Spleen (tissue), 11 donors: ENCODE measurements around the gene SPX. TPM values are rescaled to one million over a fixed set of nuclear protein-coding genes. Genes with fewer than 3 reads are reported as not detected.

Experiments used
- DNase-seq: peaks from one replicate; pipeline ENCODE4 v3.0.0-alpha.2; 2020
- H3K27ac ChIP-seq, 8 donors: fragments of 200-600 bp; sonication (generic) in 7 of 8; 1 replicate in 4 of 8; 2 replicates in 4 of 8; pipeline versions ENCODE4 v1.5.0 to v1.8.0; 2016 to 2021; ENCODE audit warnings: inconsistent platforms in 4 of 8, mild to moderate bottlenecking in 4 of 8, moderate library complexity in 1 of 8
- H3K27me3 ChIP-seq, 7 donors: fragments of 200-600 bp; sonication (generic) in 6 of 7; replicated peaks in 1 of 7; 1 replicate in 4 of 7; 2 replicates in 3 of 7; pipeline versions ENCODE4 v1.5.0 to v1.8.0; 2016 to 2021; ENCODE audit warnings: inconsistent platforms in 3 of 7, mild to moderate bottlenecking in 1 of 7
- H3K36me3 ChIP-seq, 6 donors: fragments of 200-600 bp; sonication (generic) in 5 of 6; 1 replicate in 4 of 6; 2 replicates in 2 of 6; pipeline versions ENCODE4 v1.5.0 to v1.8.0; 2016 to 2021; ENCODE audit warnings: inconsistent platforms in 2 of 6
- H3K4me1 ChIP-seq, 6 donors: fragments of 200-600 bp; sonication (generic) in 5 of 6; 1 replicate in 3 of 6; 2 replicates in 3 of 6; pipeline versions ENCODE4 v1.5.0 to v1.8.0; 2016 to 2021; ENCODE audit warnings: inconsistent platforms in 3 of 6
- H3K4me3 ChIP-seq, 8 donors: fragments of 200-600 bp; sonication (generic) in 7 of 8; 1 replicate in 4 of 8; 2 replicates in 4 of 8; pipeline versions ENCODE4 v1.5.0 to v1.8.0; 2016 to 2021; ENCODE audit warnings: inconsistent platforms in 4 of 8, mild to moderate bottlenecking in 4 of 8, moderate library complexity in 2 of 8
- H3K9me3 ChIP-seq, 8 donors: fragments of 200-600 bp; sonication (generic) in 7 of 8; 1 replicate in 4 of 8; 2 replicates in 4 of 8; pipeline versions ENCODE4 v1.5.0 to v1.8.0; 2016 to 2021; ENCODE audit warnings: inconsistent platforms in 4 of 8
- POLR2A ChIP-seq, 3 donors: fragments of 450-650 bp; IDR thresholded peaks; one replicate each; pipeline ENCODE4 v1.5.1; 2017; ENCODE audit warnings: antibody characterized with exemption in 3 of 3, mild to moderate bottlenecking in 1 of 3
- POLR2AphosphoS5 ChIP-seq, 3 donors: sonication (generic); formaldehyde crosslinking; IDR thresholded peaks; one replicate each; pipeline ENCODE4 v1.5.1; 2017; ENCODE audit warnings: antibody characterized with exemption in 3 of 3
- whole genome bisulfite sequencing, 5 donors: extraction: QIAGEN DNeasy Blood & Tissue Kit in 3 of 5; methylation state at CpG; one replicate each; pipeline versions ENCODE4 v1.1.5 to v1.1.7; 2013 to 2018; 5-methylcytosine and 5-hydroxymethylcytosine counted together
- intact Hi-C: fragments of 100-400 bp; cut with DNase I; formaldehyde crosslinking; loops from one replicate; pipeline ENCODE4 v1.15.0; 2023; ENCODE audit warnings: low total_unique reads
- polyA plus RNA-seq, 3 donors: library from polyadenylated mRNA; stranded (reverse); fragments of 200-250 nt; gene quantifications; one replicate each; pipeline ENCODE4 v1.2.1, GENCODE V29; 2013
- total RNA-seq, 7 donors: library from RNA; depleted of rRNA in 3 of 7; stranded (reverse); fragments of >200 nt in 3 of 7; fragmentation: NEBNext Ultra II Directional in 4 of 7; extraction: Animal tissue kit (Norgen Biotek cat#: 25700) in 4 of 7; gene quantifications; one replicate each; pipeline versions ENCODE4 v1.1.0 to v1.2.1, GENCODE V29; 2016 to 2021
- TF ChIP-seq, protein P1 (sequence below), 11 experiments: fragments of 200-600 bp in 7 of 11; fragments of 450-650 bp in 4 of 11; sonication (generic) in 4 of 11; IDR thresholded peaks in 8 of 11; conservative IDR thresholded peaks in 3 of 11; 1 replicate in 7 of 11; 2 replicates in 4 of 11; pipeline versions ENCODE4 v1.4.0 to v1.8.0; 2016 to 2021; ENCODE audit warnings: antibody characterized with exemption in 11 of 11, inconsistent platforms in 4 of 11, mild to moderate bottlenecking in 1 of 11
- donor health status: healthy with polysubstance abuse.
- donor health status: DM: no; HTN: no; CAD: no; lungs with moderate emphysema.
- donor health status: DM: no; HTN: no; CAD: no.
- donor health status: Bipolar disorder and iron deficiency.
- donor health status: healthy.
- donor health status: DM: no; HTN: no; CAD: no.
- donor health status: DM: yes; HTN: yes; CAD: no.

SPX gene
- total and polyA plus RNA-seq, 10 donors: 0.15 to 1.3 (median 0.53) TPM; not detected in 1

DNA sequence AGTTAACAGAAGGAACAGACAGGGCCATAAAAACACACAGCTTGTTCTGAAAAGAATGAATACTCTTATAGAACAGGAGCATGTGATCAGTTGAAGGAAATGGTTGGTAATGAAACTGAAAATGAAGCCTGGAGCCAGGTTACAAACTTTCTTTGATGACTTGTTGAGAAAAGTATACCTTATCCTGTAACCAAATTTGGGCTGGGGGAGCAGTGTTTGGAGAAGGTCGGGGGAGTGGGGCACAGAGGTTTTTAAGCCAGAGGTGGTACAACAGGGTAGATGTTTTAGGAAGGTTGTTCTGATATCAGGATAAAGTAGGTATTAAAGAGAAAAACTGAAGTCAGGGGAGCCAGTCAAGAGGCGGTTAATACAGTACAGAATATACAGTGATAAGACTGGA lies 16.3 kb upstream of the SPX start:
- intact Hi-C loops: loop anchor here (10.0 kb wide), 1 partner anchor 135 kb away; no protein-coding TSS in a partner anchor
- H3K27me3 ChIP-seq: no peaks in the 10 kb centered on the region
- no peaks in the 10 kb centered on the region for H3K9me3 ChIP-seq
- WGBS, 5 donors: 32 to 41% (median 39%) methylated on average over 2 of the region's 2 CpGs
- H3K27ac ChIP-seq: peak overlapping the region in 4 of 8 donors; percentile 26 to 38 (median 34)
- no peak overlapping the region for H3K4me3 ChIP-seq
- TF ChIP-seq, protein P1, sequence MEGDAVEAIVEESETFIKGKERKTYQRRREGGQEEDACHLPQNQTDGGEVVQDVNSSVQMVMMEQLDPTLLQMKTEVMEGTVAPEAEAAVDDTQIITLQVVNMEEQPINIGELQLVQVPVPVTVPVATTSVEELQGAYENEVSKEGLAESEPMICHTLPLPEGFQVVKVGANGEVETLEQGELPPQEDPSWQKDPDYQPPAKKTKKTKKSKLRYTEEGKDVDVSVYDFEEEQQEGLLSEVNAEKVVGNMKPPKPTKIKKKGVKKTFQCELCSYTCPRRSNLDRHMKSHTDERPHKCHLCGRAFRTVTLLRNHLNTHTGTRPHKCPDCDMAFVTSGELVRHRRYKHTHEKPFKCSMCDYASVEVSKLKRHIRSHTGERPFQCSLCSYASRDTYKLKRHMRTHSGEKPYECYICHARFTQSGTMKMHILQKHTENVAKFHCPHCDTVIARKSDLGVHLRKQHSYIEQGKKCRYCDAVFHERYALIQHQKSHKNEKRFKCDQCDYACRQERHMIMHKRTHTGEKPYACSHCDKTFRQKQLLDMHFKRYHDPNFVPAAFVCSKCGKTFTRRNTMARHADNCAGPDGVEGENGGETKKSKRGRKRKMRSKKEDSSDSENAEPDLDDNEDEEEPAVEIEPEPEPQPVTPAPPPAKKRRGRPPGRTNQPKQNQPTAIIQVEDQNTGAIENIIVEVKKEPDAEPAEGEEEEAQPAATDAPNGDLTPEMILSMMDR (IDR thresholded peaks at IDR 0.05 in 8 of 11, conservative IDR thresholded peaks at IDR 0.05 in 3 of 11): no peak
- TF ChIP-seq POLR2A (IDR thresholded peaks at IDR 0.05) (no peak), POLR2AphosphoS5 (IDR thresholded peaks at IDR 0.05) (no peak)
- no peak for DNase-seq
- H3K4me1 ChIP-seq: peaks cover 0 to 43% (median 12%) of the 10 kb centered on the region in 6 donors
- H3K36me3 ChIP-seq: peaks cover 0 to 73% (median 31%) of the 10 kb centered on the region in 6 donors

DNA sequence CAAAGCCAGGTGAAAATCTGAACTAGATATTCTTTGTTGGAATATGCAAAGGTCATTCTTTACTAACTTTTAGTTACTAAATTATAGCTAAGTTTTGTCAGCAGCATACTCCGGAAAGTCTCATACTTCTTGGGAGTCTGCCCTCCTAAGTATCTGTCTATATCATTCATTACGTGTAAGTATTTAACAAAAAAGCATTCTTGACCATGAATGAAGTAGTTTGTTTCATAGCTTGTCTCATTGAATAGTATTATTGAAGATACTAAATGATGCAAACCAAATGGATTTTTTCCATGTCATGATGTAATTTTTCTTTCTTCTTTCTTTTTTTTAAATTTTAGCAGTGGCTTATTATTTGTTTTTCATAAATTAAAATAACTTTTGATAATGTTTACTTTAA lies 9.8 kb upstream of the SPX start:
- 94 to 98% (median 97%) methylated on average over 2 of the region's 2 CpGs for WGBS, 5 donors
- Histone ChIP-seq H3K27me3 (no peaks in the 10 kb centered on the region), H3K27ac (no peak overlapping the region)

DNA sequence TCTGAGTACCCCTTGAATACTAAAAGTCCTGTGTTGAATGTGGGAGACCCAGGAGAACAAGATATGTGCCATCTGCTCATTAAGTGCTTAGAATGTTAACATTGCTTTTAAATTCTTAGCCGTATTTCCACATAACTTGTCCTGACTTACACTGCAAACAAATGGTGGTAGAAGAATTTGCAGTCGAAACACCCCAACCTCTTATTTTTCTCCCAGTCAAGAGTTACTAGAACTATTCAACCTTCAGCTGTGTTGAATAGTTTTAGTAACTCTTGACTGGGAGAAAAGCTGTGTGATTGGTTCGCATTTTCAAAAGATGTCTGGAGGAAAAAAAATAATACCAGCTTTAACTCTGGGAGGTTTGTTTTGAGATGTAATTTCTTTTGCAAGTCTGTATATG lies 7.6 kb upstream of the SPX start:
- TF ChIP-seq POLR2A (IDR thresholded peaks at IDR 0.05) (no peak), POLR2AphosphoS5 (IDR thresholded peaks at IDR 0.05) (no peak)
- TF ChIP-seq, protein P1 (IDR thresholded peaks at IDR 0.05 in 8 of 11, conservative IDR thresholded peaks at IDR 0.05 in 3 of 11): no peak
- intact Hi-C loops: loop anchor here (10.0 kb wide), 1 partner anchor 126 kb away; no protein-coding TSS in a partner anchor
- 89 to 95% (median 93%) methylated on average over 3 of the region's 3 CpGs for WGBS, 5 donors
- Histone ChIP-seq H3K4me1 (no peaks in the 10 kb centered on the region), H3K9me3 (no peaks in the 10 kb centered on the region), H3K36me3 (peaks cover 0 to 50% (median 25%) of the 10 kb centered on the region in 6 donors), H3K4me3 (no peak overlapping the region), H3K27ac (no peak overlapping the region), H3K27me3 (no peaks in the 10 kb centered on the region)
- DNase-seq: no peak

More for the DNA sequence above, 9.8 kb upstream of the SPX start:
- DNase-seq: no peak
- Histone ChIP-seq H3K4me3 (no peak overlapping the region), H3K36me3 (peaks cover 0 to 72% (median 35%) of the 10 kb centered on the region in 6 donors), H3K9me3 (no peaks in the 10 kb centered on the region), H3K4me1 (no peaks in the 10 kb centered on the region)
- intact Hi-C loops: loop anchor here (10.0 kb wide), 1 partner anchor 129 kb away; no protein-coding TSS in a partner anchor
- TF ChIP-seq, protein P1 (IDR thresholded peaks at IDR 0.05 in 8 of 11, conservative IDR thresholded peaks at IDR 0.05 in 3 of 11): no peak
- TF ChIP-seq POLR2A (IDR thresholded peaks at IDR 0.05): no peak
- TF ChIP-seq POLR2AphosphoS5 (IDR thresholded peaks at IDR 0.05): no peak

DNA sequence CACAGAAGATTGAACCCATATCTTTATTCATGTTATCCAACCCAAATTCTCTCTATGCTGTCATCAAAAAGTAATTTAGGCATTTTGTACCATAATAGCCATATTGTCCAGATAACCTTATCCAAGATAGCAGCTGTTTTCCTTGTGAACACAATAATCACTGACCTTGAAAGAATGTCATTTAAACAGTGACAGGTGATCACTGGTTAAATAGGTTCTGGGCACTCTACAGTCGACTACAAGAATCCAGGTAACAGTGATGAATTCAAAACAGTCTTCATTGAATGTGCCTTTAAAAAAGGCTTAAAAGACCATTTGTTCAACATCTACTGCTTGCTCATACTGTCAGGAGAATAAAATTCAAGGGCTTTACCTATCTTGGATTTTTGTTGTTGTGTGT lies 4.6 kb upstream of the SPX start:
- Histone ChIP-seq H3K4me1 (no peaks in the 10 kb centered on the region), H3K4me3 (no peak overlapping the region), H3K9me3 (peaks cover 0 to 12% (median 2%) of the 10 kb centered on the region in 8 donors), H3K27ac (no peak overlapping the region), H3K27me3 (peaks cover 0 to 1% (median 0%) of the 10 kb centered on the region in 7 donors), H3K36me3 (peaks cover 0 to 19% (median 2%) of the 10 kb centered on the region in 6 donors)
- TF ChIP-seq, protein P1 (IDR thresholded peaks at IDR 0.05 in 8 of 11, conservative IDR thresholded peaks at IDR 0.05 in 3 of 11): no peak
- TF ChIP-seq POLR2A (IDR thresholded peaks at IDR 0.05): no peak
- TF ChIP-seq POLR2AphosphoS5 (IDR thresholded peaks at IDR 0.05): no peak
- intact Hi-C loops: no loop called here
- WGBS, 5 donors: 67 to 80% (median 74%) methylated on average over 1 of the region's 1 CpG
- DNase-seq: no peak
